ELF-1 (cell line): ENCODE measurements around the gene SORCS3.

Experiments used
- DNase-seq: peaks from one replicate; pipeline ENCODE4 v3.0.0-alpha.2; 2016; ENCODE audit warnings: low read depth, low spot score

The SORCS3 gene

DNA sequence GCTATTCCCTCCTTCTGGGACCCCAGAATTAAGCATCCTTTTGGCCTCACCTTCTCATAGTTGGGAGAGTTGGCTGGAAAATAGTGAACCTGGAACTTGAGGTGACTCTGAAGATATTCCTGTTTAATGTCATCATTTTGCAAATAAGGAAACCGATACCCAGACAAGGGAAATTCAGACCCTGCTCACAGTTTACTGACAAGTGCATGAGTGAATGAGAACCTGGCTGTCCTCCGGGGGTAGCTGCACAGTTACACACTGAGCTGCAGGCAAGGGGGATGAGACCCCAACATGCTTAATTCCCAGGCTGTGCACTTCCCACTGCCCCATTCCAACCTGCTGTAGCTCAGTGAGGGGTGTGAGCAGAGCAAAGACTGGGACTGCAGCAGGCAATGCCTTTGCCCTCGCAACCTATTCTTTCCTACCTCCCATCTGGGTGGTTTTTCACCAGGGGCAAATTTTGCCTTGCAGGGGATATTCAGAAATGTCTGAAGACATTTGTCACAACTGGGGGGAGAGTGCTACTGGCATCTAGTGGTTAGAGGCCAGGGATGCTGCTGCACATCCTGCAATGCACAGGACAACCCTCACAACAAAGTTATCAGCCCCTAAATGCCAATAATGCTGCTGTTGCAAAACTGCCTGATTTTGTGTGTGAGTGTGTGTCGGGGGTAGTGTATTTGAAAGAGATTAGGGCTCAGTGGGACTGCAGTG, 136.2 kb downstream of the SORCS3 start:
- DNase-seq = no peak

DNA sequence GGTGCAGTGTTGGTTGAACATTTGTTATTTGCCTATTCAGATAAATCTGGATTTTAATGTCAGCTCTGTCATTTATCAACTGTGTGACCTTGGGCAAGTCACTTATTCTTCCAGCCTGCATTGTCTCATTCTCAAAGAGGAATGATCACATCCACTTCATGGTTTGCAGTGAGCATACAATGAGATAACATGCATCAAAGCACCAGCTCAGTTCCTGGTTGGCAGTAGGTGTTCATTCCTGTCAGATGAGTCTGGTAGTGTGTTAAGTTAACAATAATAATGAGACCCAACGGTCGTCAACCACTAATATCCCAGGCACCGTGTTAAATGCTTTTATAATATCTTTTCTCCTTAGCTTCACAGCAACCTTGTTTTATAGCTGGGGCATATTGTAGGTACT, 137.3 kb downstream of the SORCS3 start:
- no peak for DNase-seq

DNA sequence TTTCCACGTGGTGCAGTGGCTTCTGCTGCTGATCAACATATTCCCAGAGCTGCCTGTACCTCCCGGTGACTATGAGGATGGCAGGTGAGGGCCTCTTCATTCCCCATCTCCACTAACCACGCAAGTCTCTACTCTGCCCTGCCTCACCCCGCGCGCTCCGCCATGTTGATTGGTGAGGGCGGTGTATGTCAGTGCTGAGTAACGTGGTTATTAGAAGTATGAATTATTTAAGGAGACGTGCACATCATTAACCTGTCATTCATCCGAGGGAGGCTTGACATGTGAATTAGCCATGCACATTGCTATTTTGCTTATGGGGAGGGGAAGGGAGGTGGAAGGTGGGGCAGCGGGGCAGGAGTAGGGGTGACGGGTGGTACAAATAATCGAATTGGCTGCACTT, 138.6 kb downstream of the SORCS3 start:
- no peak for DNase-seq

DNA sequence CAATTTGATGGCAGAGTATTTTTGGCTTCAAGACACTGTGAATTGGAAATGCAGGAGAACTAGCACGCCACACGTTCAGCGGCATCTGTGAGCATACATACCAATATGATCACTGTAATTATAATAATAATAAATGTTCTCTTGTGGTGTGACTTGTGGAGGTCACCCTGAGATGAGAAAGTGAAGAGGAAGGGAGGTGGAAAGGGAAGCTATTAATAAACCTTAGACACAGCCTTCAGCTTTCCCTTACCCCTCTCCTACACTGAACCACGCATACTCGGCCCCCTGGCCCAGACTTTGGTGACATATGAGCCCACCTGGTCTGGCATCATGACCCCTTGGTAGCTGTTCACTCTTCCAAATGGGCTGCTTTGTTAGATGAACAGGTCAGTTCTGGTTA, 139.1 kb downstream of the SORCS3 start:
- no peak for DNase-seq

DNA sequence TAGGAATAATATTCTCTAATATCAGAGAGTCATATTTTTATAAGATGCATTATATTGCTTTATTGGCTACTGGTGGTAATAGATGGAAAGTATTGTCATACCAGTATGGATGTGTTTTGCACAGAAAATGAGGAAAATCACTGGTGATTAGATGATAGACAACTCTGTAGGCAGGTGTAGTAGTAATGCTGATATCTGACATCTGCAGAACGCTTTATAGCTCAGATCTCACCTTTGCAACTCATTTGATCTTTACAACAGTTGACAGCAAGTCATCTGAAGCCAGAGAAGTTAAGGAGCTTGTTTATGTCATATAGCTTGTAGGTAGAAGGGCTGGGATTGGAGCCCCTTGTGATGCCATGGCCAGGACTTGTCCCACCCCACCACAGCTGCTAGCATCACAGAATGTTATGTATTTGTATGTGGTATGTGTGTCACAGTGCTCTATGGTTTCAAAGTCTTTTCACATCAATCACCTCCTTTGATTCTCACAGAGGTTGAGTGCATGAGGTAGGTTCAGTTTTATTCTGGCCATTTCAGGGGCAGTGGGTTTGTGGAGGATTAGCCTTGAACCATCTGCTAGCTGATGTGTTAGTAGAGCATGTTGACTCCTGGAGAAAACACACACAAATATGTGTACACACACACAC, 140.0 kb downstream of the SORCS3 start:
- DNase-seq = no peak

DNA sequence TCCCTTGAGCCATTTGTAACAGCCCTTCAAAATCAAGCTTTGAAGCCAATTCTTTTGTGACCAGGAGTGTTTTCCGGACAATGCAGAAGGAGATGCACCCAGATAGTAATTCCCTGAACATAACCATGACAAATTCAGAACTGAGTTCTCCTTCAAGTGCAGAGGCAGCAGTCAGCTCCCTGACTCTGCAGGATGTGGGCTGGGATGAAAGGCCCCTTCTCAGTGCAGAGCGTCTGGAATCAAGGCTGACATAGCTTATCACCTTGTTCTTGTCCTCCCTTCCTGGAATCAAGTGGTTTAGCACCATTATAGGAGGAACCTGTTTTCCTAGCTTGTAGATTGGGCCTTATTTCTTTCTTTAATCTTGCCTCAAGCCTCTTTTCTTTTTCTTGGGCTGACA, 143.4 kb downstream of the SORCS3 start:
- no peak for DNase-seq

DNA sequence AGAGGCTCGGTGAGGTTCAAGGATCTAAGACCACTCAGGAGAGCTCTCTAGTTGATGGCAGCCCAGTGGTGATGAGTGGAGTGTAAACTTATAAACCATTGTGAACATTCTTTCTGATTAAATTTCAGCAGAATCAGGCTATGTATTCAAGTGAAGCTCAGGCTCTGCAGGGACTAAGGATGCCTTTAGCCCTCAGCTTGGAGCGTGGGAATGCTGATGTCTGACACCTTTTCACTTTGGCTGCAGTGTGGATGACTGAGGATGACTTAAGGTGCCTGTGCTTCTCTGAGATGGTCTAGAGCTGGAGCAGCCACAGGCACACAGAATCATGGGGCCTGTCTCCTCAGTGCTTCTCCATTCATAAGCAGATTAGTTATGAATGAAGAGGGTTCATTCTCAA, 150.4 kb downstream of the SORCS3 start:
- no peak for DNase-seq

DNA sequence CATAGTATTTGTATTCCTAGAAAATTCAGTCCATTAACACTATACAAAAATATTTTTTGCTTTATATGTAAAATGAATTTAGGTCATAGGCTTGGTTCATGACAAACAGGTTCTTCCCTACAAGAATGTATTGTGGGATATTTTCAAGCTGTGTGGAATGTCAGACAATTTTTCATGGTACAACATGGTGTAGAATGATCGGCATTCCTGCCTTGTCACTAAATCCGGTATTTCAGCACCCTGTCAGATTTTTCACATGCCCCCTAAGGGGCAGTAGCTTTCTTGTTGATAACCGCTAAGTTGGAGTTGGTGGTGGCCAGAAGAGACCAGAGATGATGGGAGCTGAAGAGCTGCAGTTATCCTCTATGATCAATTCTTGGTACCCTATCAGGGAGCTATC, 154.3 kb downstream of the SORCS3 start:
- DNase-seq = no peak

DNA sequence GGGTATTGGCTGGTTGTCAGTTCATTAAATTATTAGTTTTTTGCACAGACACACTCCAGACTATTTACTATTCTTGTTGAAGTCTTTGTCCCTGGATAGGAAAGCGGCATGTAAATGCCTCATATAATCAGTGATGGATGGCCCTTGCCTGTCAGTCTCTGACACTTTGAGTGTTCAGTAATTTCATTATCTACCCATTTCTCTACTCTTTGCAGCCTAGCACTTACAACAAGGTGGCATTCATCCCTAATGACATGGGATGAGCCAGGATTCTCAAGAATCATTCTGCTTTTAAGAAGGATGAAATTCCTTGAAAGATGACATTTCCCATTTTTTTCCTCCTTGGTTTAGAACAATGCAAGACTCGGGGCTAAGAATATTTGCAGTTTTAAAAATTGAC, 155.7 kb downstream of the SORCS3 start:
- no peak for DNase-seq

DNA sequence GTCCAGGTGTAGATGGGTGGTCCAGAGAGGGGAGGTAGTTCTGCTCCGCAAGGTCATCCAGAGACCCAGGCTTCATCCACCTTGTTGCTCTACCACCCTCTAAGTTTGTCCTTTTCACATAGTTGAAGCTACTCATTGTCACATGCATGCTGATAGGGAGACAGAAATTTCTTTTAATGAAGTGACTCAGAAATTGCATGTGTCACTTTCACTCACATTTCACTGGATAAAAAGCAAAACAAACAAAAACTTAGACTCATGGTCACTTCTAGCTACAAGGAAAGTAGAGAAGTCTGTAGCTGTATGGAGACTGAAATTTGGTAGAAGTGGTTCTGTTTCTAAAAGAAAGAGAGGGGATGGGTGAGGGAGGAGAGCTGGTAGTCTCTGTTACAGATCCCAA, 161.9 kb downstream of the SORCS3 start:
- no peak for DNase-seq

DNA sequence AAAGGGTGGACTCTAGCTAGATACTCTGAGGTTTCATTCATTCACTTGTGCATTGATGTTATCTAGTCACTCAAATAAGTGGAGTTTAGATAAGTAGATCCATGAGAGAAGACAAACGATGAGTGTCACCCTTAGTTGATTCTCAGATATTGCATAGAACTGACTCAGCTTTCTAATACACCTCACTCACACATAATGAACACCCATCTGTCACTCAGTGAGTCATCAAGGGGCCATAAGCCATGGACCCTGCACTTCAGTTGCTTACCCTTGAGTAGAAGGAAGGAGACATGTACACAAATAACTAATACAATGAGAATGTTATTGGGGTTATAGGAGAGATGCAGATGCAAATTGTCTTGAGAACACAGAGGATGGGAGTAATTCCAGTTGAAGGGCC, 163.8 kb downstream of the SORCS3 start:
- no peak for DNase-seq

DNA sequence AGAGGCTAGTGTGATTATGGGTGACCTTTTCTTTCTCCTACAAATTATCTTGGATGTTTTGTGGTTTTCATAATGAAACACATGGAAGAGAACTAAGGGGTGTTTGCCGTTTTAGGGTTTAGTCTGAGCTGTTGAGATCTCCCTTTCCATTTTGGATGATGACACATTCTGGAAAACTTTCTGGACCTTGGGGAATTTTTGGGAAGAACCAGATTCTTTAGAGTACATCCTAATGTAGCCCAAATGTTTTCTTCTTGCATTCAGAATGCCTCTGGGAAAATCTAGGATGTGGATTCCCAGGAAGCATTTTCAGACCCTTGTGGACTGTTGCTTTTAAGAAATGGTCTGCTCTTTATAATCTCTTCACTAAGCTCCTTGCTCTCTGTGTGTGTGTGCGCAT, 165.7 kb downstream of the SORCS3 start:
- DNase-seq = no peak

DNA sequence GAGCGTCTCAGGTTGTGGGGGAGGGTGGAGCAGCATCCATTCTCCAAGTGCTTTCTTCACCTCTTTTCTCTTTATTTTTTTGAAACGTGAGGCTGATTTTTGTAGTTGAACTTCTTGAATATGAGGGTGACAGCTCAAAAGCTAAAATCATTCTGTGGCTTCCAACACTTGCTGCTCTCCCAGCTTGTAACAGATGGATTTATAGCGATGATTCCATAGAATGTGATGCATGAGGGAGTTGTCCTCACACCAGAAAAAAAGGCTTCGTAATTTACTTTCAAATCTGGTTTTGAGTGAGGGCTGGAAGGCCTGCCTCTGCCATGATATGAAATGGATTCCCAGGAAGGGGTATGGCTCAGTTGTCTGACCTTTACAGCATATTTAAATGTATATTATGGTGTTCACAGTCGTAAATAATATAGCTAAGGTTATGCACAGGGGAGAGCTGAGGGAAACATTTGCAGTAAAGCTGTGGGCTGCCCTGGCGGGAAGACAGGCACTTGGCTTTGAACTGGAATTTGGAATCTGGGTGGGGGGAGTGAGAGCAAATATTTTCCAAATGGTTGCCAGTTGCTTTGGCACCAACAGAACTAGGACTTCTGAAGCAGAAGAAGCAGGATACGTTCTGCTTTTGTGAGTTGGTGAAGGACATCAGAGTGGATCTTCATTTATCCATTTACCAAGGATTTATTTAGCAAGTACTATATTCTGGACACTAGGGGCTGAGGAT, 166.7 kb downstream of the SORCS3 start:
- no peak for DNase-seq

DNA sequence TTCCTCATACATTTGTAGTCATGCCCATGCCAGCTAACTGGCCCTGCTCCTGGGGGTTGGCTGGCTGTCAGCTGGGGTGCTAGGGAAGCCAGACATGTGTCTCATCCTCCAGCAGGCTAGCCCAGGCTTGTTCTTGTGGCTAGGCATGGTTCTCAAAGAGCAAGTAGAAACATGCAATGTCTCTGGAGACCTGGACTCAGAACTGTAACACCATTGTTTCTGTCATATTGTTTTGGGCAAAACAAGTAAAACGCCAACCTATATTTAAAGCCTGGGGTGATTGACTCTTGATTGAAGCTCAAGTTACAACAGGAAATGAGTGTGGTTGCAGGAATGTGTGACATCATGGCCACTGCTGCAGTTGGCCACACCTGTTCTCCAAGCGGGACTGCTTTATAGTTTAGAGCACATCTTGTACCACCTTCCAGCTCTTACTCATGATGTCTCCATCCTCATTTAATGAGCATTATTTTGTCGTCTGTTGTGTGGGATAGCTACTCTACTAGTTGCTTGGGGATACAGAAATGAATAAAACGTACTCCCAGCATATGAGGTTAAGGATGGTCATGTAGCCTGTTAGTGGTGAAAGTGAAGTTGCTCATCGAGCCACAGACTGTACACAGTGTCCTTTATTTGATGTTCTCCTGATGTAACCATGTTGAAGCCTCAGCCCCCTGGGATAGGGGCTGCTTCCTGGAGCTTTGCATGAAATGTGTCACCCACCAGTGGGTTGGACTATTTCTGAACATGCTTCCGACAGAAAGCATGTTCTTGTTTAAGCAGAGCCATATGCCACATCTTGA, 168.4 kb downstream of the SORCS3 start:
- peak; percentile 15 for DNase-seq

DNA sequence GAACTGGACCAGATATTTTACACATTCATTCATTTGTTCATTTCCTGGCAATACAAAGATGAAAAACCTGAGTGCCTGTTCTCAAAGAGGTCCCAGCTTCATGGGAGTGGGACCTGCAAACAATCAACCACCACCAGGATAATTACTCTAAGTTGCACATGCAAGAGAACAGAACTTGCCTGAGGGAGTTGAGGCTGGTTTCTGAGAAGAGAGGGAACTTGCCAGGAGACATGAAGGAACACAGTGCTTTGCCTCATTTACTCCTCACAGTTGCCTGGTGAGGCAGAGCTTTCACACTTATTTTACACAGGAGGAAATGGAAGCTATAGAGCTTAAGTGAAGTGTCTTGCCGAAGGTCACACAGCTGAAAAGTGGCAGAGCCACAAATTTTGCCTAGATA, 170.1 kb downstream of the SORCS3 start:
- peak; percentile 12 for DNase-seq

DNA sequence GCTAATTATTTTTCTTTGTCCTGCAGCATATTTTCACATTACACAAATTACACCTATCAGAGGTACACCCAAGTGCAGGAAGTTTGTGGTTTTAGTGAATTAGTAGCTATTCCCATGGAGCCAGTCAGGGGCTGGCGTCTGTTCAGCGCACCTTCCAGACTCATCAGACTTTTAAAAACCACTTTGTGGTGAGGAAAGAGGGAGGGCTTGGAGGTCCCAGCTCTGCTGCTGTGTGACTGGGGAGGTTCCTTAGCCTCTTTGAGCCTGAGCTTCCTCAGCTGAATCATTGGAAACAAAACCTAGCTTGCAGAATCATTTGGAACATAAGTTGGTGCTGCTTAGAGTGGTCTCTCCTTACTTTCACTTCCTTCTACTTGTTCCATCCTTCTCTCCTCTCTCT, 175.4 kb downstream of the SORCS3 start:
- DNase-seq = no peak

DNA sequence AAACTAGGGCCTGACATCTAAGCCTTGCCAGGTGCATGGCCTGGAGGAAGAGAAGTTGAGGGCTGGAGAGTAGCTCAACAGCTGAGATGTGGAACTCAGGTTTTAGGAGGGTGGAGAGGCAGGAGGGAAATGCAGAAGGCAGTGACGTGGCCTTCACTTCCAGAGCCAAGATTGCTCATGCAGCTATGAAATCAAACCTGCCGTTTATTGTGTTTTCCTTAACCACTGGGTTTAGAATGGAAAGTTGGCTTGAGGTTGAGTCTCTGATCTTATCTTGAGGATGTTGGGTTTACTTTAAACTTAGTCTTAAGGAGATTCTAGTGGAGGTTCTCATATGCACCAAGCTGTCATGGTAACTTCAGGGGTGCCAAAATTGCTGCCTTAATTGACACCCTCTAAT, 178.6 kb downstream of the SORCS3 start:
- DNase-seq = no peak

DNA sequence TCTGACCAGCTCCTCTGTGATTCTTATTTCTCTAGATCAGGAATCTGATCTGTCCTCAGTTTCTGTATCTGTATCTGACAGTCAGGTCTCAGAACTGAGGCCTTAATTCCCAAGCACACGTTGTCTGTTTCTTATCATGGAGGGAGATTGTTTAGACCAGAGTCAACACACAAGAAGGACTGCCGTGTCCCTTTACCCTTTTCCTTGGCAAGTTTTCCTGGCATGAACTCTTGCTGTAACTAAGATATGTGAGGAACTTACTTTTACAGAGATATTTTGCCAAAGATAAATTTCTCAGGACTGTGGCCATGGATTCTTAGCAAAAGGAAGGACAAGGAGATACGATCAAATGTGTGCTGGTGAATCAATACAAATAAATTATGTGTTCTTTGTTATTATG, 181.0 kb downstream of the SORCS3 start:
- DNase-seq = no peak

DNA sequence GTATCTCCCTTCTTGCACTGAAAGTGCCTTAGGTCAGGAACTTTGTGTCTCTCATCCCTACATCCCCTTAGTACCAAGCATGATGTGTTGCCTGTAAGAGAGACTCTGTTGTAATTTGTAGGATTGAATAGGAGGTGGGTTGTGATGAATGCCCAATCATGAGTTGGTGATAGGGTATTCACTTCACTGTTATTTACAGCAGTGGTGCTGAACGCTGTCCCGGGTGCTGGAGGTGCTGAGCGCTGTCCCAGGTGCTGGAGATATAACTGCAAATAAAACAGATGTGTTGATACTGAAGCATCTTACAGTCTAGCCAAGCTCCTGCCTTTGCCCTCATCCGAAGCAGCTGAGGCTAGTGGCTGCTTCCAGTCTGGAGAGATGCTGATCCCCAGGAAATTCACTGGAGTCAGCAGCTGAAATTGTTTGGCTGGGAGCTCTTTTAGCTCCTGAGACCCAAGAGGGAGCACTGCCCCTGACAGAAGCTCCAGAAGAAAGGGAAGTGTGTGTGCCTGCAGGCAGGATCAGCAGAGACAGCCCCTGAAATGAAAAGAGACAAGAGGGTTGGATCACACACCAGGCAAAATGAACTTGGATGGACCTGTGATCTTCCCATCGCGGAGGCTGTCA, 183.4 kb downstream of the SORCS3 start:
- DNase-seq = peak; percentile 26

DNA sequence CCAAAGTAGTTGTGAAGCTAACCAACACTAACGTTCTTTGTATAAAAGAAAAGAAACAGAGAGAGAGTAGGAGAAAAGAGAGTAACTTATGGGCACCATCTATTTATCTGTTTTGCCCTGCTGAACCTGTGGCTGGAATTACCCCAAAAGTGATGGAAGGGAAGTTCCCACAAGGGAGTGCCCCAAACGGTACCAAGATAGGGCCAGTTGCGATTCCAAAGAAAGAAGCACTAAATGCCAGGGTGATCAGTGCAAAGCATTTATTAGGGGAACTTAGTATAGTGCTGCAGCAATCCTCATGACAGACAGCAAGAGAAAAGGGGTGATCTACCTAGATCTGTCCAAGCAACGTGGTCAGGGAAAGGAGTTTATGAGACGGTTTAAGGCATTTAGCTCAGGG, 190.2 kb downstream of the SORCS3 start:
- no peak for DNase-seq

DNA sequence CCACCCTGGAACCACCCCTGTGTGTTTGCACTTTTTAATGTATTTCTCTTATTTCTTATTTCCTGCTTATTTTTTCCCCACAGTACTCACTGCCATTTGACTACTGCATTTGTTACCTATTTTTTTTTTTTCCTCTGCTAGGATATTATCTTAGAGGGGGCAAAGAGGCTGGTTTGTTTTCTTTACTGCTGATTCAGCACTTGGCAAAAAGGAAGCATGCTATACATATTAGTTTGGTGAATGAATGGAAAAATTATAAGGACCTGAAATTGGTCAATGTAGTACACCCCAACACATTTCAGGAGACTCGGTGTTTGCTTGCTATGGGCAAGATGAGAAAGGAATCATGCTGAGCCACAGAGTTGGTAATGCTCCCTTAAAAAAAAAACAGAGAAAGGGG, 193.5 kb downstream of the SORCS3 start:
- DNase-seq = no peak

DNA sequence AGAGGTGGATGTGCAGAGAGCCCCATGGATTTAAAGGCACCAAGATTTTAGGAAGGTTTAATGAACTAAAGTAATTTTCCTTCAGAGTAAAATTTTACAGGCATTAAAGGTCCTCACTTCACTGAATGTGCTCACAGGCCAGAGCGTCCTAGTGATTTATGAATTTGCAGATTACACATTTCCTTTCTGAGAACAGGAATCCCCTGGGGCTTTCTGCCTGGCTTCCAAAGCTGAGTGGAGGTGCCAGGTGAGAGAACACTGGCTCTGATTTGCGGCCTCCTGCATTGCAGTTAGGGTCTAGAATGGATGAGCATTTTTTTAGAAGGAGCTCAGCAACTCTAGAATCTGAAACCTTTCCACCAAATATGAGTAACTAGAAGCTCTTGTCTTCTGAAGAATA, 194.3 kb downstream of the SORCS3 start:
- no peak for DNase-seq
